IPS DF 6.9 (cell line): ENCODE results near the gene RASIP1.
"Not testable (repeated sequence)": the region's sequence is repeated elsewhere in the genome, so short reads cannot be mapped to it uniquely, and the experiment has no call there.

ENCODE experiments used
- DNase-seq: peaks from one replicate; pipeline ENCODE4 v3.0.0-alpha.2; 2013; ENCODE audit warnings: low read depth, low spot score
- H3K27ac ChIP-seq: one replicate; pipeline ENCODE4 v1.5.1; 2013; ENCODE audit warnings: low read length, control low read depth
- H3K27me3 ChIP-seq: 2 replicates; pipeline ENCODE4 v1.6.1; 2013; ENCODE audit warnings: mild to moderate bottlenecking, low read length; ENCODE audit not compliant: control insufficient read depth, insufficient read depth
- H3K36me3 ChIP-seq: 2 replicates; pipeline ENCODE4 v1.6.1; 2013; ENCODE audit warnings: low read length; ENCODE audit not compliant: control insufficient read depth, insufficient read depth
- H3K4me1 ChIP-seq: 2 replicates; pipeline ENCODE4 v1.6.1; 2013; ENCODE audit warnings: low read length; ENCODE audit not compliant: control insufficient read depth, insufficient read depth
- H3K4me3 ChIP-seq: 2 replicates; pipeline ENCODE4 v1.5.1; 2013; ENCODE audit warnings: mild to moderate bottlenecking, low read length
- H3K9me3 ChIP-seq: 2 replicates; pipeline ENCODE4 v1.6.1; 2013; ENCODE audit warnings: low read length, inconsistent platforms; ENCODE audit not compliant: control insufficient read depth, insufficient read depth
- WGBS: extraction: QIAGEN DNeasy Blood & Tissue Kit; methylation state at CpG from one replicate; pipeline ENCODE4 v1.1.7; 2013; ENCODE audit warnings: mixed read lengths, missing lambda C conversion rate; ENCODE audit not compliant: insufficient read length, insufficient coverage; 5-methylcytosine and 5-hydroxymethylcytosine counted together

The RASIP1 gene

GRCh38 chr19:48770734-48771472 lies 30.5 kb upstream of the RASIP1 start:
- H3K4me3 ChIP-seq, result no peak overlapping the region
- H3K36me3 ChIP-seq, result no peaks in the 10 kb centered on the region
- H3K27me3 ChIP-seq, result no peaks in the 10 kb centered on the region
- no peak for DNase-seq
- no CpG with 5 or more reads among the region's 20 CpGs for WGBS
- peaks cover 2% of the 10 kb centered on the region; the same call in 1 of the 2 replicates for H3K4me1 ChIP-seq
- no peaks in the 10 kb centered on the region; the same call in 1 of the 2 replicates for H3K9me3 ChIP-seq
- no peak overlapping the region for H3K27ac ChIP-seq

- Histone ChIP-seq H3K27me3 (no peaks in the 10 kb centered on the region), H3K9me3 (no peaks in the 10 kb centered on the region; the same call in 1 of the 2 replicates), H3K36me3 (no peaks in the 10 kb centered on the region), H3K4me3 (no peak overlapping the region), H3K4me1 (peaks cover 2% of the 10 kb centered on the region; the same call in 1 of the 2 replicates), H3K27ac (no peak overlapping the region)
- DNase-seq, result no peak
- no CpG with 5 or more reads among the region's 7 CpGs for WGBS
These were observed 29.9 kb upstream of the RASIP1 start for GRCh38 chr19:48770266-48770665.

- Histone ChIP-seq H3K36me3 (no peaks in the 10 kb centered on the region), H3K27me3 (no peaks in the 10 kb centered on the region), H3K4me1 (peaks cover 2% of the 10 kb centered on the region; the same call in 1 of the 2 replicates), H3K9me3 (no peaks in the 10 kb centered on the region; the same call in 1 of the 2 replicates), H3K4me3 (no peak overlapping the region), H3K27ac (no peak overlapping the region)
- no peak for DNase-seq
- 100% methylated on average over 1 of the region's 11 CpGs for WGBS
These were observed 28.7 kb upstream of the RASIP1 start for GRCh38 chr19:48768994-48769713.

GRCh38 chr19:48768171-48768753 lies 27.9 kb upstream of the RASIP1 start:
- H3K27ac ChIP-seq, H3K36me3 ChIP-seq, H3K9me3 ChIP-seq, H3K4me3 ChIP-seq, H3K4me1 ChIP-seq, DNase-seq, H3K27me3 ChIP-seq: not testable (repeated sequence)
- no CpG with 5 or more reads among the region's 6 CpGs for WGBS

- not testable (repeated sequence) for H3K36me3 ChIP-seq, H3K9me3 ChIP-seq, H3K27me3 ChIP-seq, DNase-seq, H3K4me1 ChIP-seq, H3K4me3 ChIP-seq, H3K27ac ChIP-seq
- WGBS, result no CpG with 5 or more reads among the region's 5 CpGs
These were observed 25.4 kb upstream of the RASIP1 start for GRCh38 chr19:48765816-48766215.

- WGBS, result no CpG with 5 or more reads among the region's 16 CpGs
- no peaks in the 10 kb centered on the region for H3K27me3 ChIP-seq
- H3K4me1 ChIP-seq, result peaks cover 4% of the 10 kb centered on the region; the same call in 1 of the 2 replicates
- no peak overlapping the region for H3K27ac ChIP-seq
- H3K4me3 ChIP-seq, result no peak overlapping the region
- H3K9me3 ChIP-seq, result no peaks in the 10 kb centered on the region
- DNase-seq, result no peak
- no peaks in the 10 kb centered on the region for H3K36me3 ChIP-seq
These were observed 20.2 kb upstream of the RASIP1 start for GRCh38 chr19:48760504-48761205.

- Histone ChIP-seq H3K36me3 (no peaks in the 10 kb centered on the region), H3K4me1 (peaks cover 7% of the 10 kb centered on the region; the same call in 1 of the 2 replicates), H3K9me3 (no peaks in the 10 kb centered on the region), H3K27me3 (no peaks in the 10 kb centered on the region), H3K27ac (no peak overlapping the region), H3K4me3 (no peak overlapping the region)
- DNase-seq, result no peak
- WGBS, result no CpG with 5 or more reads among the region's 14 CpGs
These were observed 17.3 kb upstream of the RASIP1 start for GRCh38 chr19:48757741-48758144.

- no peaks in the 10 kb centered on the region for H3K9me3 ChIP-seq
- H3K27ac ChIP-seq, result no peak overlapping the region
- H3K4me1 ChIP-seq, result peaks cover 7% of the 10 kb centered on the region; the same call in 1 of the 2 replicates
- H3K36me3 ChIP-seq, result no peaks in the 10 kb centered on the region
- no peak overlapping the region for H3K4me3 ChIP-seq
- H3K27me3 ChIP-seq, result no peaks in the 10 kb centered on the region
- no CpG with 5 or more reads among the region's 12 CpGs for WGBS
- DNase-seq, result no peak
These were observed 16.8 kb upstream of the RASIP1 start for GRCh38 chr19:48757089-48757675.

- no CpG with 5 or more reads among the region's 9 CpGs for WGBS
- H3K27ac ChIP-seq, result no peak overlapping the region
- DNase-seq, result no peak
- H3K9me3 ChIP-seq, result no peaks in the 10 kb centered on the region
- no peaks in the 10 kb centered on the region for H3K27me3 ChIP-seq
- H3K4me3 ChIP-seq, result no peak overlapping the region
- H3K4me1 ChIP-seq, result peaks cover 7% of the 10 kb centered on the region; the same call in 1 of the 2 replicates
- H3K36me3 ChIP-seq, result no peaks in the 10 kb centered on the region
These were observed 16.3 kb upstream of the RASIP1 start for GRCh38 chr19:48756686-48757085.

- Histone ChIP-seq H3K9me3 (no peaks in the 10 kb centered on the region), H3K36me3 (no peaks in the 10 kb centered on the region), H3K4me1 (peaks cover 7% of the 10 kb centered on the region; the same call in 1 of the 2 replicates), H3K27ac (no peak overlapping the region), H3K4me3 (no peak overlapping the region), H3K27me3 (no peaks in the 10 kb centered on the region)
- DNase-seq, result no peak
- no CpG with 5 or more reads among the region's 11 CpGs for WGBS
These were observed 15.8 kb upstream of the RASIP1 start for GRCh38 chr19:48756212-48756611.
